Measurements from ENCODE around the gene TMEM161A. TPM values are rescaled to one million over a fixed set of nuclear protein-coding genes. Genes with fewer than 3 reads are reported as not detected.

TMEM161A gene
- total and polyA plus RNA-seq, 2 of the 13 experiments (the other 11 are each of a cell fraction or from before 2014, with no cell fraction given), result 25.9 to 31.4 TPM

DNA sequence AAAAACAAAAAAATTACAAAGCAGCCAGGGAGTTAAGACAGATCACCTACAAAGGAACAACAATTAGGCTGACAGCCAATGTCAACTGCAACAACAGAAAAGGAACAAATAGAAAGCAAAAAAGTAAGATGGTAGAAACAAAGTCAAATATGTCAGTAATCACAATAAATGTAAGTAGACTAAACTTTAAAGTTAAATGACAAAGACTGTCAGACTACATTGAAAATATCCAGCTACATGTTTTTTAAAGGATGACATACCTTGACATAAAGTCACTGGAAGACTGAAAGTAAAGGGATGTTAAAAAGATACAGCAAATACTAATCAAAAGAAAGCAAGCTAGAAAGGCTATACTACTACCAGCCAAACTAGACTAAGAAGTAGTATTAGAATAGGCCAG, 14.9 kb downstream of the TMEM161A start:
- H3K9me3 ChIP-seq (ENCODE audit: low read length), result no peaks in the 10 kb centered on the region
- no peak for TF ChIP-seq ZSCAN20 (CRISPR knock-in tag; IDR thresholded peaks at IDR 0.05; ENCODE audit: borderline replicate concordance)
- TF ChIP-seq, protein P1, sequence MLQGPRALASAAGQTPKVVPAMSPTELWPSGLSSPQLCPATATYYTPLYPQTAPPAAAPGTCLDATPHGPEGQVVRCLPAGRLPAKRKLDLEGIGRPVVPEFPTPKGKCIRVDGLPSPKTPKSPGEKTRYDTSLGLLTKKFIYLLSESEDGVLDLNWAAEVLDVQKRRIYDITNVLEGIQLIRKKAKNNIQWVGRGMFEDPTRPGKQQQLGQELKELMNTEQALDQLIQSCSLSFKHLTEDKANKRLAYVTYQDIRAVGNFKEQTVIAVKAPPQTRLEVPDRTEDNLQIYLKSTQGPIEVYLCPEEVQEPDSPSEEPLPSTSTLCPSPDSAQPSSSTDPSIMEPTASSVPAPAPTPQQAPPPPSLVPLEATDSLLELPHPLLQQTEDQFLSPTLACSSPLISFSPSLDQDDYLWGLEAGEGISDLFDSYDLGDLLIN (CRISPR knock-in tag; IDR thresholded peaks at IDR 0.05; ENCODE audit: borderline replicate concordance), result no peak
- no peak for TF ChIP-seq CENPX (CRISPR knock-in tag; IDR thresholded peaks at IDR 0.05)
- TF ChIP-seq FOXJ3 (CRISPR knock-in tag; IDR thresholded peaks at IDR 0.05; ENCODE audit: borderline replicate concordance), result no peak
- TF ChIP-seq, protein P2, sequence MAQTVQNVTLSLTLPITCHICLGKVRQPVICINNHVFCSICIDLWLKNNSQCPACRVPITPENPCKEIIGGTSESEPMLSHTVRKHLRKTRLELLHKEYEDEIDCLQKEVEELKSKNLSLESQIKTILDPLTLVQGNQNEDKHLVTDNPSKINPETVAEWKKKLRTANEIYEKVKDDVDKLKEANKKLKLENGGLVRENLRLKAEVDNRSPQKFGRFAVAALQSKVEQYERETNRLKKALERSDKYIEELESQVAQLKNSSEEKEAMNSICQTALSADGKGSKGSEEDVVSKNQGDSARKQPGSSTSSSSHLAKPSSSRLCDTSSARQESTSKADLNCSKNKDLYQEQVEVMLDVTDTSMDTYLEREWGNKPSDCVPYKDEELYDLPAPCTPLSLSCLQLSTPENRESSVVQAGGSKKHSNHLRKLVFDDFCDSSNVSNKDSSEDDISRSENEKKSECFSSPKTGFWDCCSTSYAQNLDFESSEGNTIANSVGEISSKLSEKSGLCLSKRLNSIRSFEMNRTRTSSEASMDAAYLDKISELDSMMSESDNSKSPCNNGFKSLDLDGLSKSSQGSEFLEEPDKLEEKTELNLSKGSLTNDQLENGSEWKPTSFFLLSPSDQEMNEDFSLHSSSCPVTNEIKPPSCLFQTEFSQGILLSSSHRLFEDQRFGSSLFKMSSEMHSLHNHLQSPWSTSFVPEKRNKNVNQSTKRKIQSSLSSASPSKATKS (CRISPR knock-in tag; IDR thresholded peaks at IDR 0.05), result no peak
- TF ChIP-seq ZNF879 (CRISPR knock-in tag; IDR thresholded peaks at IDR 0.05), result no peak
- no peak for TF ChIP-seq ZNF546 (CRISPR knock-in tag; conservative IDR thresholded peaks at IDR 0.05)
- TF ChIP-seq ATAD3A (CRISPR knock-in tag; IDR thresholded peaks at IDR 0.05), result no peak
- no peak for TF ChIP-seq MBNL3 (CRISPR knock-in tag; conservative IDR thresholded peaks at IDR 0.05)
- no peak for TF ChIP-seq PHF5A (CRISPR knock-in tag; IDR thresholded peaks at IDR 0.05; ENCODE audit: low read depth, unreplicated experiment)
- TF ChIP-seq MEIS2 (CRISPR knock-in tag; IDR thresholded peaks at IDR 0.05), result no peak
- TF ChIP-seq AKAP8 (CRISPR knock-in tag; IDR thresholded peaks at IDR 0.05), result no peak
- no peak for TF ChIP-seq TEAD2 (CRISPR knock-in tag; IDR thresholded peaks at IDR 0.05)
- TF ChIP-seq, protein P3, sequence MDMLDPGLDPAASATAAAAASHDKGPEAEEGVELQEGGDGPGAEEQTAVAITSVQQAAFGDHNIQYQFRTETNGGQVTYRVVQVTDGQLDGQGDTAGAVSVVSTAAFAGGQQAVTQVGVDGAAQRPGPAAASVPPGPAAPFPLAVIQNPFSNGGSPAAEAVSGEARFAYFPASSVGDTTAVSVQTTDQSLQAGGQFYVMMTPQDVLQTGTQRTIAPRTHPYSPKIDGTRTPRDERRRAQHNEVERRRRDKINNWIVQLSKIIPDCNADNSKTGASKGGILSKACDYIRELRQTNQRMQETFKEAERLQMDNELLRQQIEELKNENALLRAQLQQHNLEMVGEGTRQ (IDR thresholded peaks at IDR 0.05; ENCODE audit: low read depth, low read length), result no peak
- TF ChIP-seq, protein P3 (CRISPR knock-in tag; IDR thresholded peaks at IDR 0.05; ENCODE audit: borderline replicate concordance), result no peak
- TF ChIP-seq HMG20A (CRISPR knock-in tag; IDR thresholded peaks at IDR 0.05; ENCODE audit: borderline replicate concordance), result no peak
- no peak for TF ChIP-seq ZNF234 (CRISPR knock-in tag; conservative IDR thresholded peaks at IDR 0.05)
- H3K27me3 ChIP-seq (ENCODE audit: control insufficient read depth in 1 of 2, insufficient read depth in 2 of 2, low read length in 2 of 2), result no peaks in the 10 kb centered on the region
- H4K20me1 ChIP-seq (ENCODE audit: insufficient read depth, low read length), result no peaks in the 10 kb centered on the region
- H2AFZ ChIP-seq (ENCODE audit: low read length), result no peak overlapping the region
- no peak overlapping the region for H3K4me2 ChIP-seq (ENCODE audit: low read depth, low read length)
- H3K27ac ChIP-seq (ENCODE audit: extremely low read length, insufficient read depth, low read length), result no peak overlapping the region
- POLR2A ChIA-PET, result no interaction called here
- H3K9ac ChIP-seq (ENCODE audit: insufficient read depth, low read depth, low read length), result no peak overlapping the region
- ATAC-seq (no peak), DNase-seq (ENCODE audit: low spot score) (no peak), FAIRE-seq (no peak)
- in situ Hi-C loops (cut with HindIII; ENCODE audit: extremely low pct_ligation_motif_present, low pct_unique_long_range_greater_than_20kb), result no loop called here
- BruUV-seq (replicated peaks), result no TSS peak
- no peaks in the 10 kb centered on the region for H3K4me1 ChIP-seq (ENCODE audit: insufficient read depth, low read length)
- H3K4me3 ChIP-seq (replicated peaks in 1 of 3; ENCODE audit: insufficient read depth in 1 of 3, low read depth in 2 of 3, low read length in 3 of 3), result no peak overlapping the region
- no peaks in the 10 kb centered on the region for H3K79me2 ChIP-seq (ENCODE audit: insufficient read depth, low read length)
- CTCF ChIA-PET (ENCODE audit: low intra/inter-chr PET ratio, low total read pairs), result no interaction called here
- intact Hi-C loops (cut with micrococcal nuclease; ENCODE audit: unreplicated experiment), result no loop called here
- no peaks in the 10 kb centered on the region; a peak in 2 of 5 replicates for H3K36me3 ChIP-seq (replicated peaks in 1 of 2; ENCODE audit: control insufficient read depth in 1 of 2, insufficient read depth in 2 of 2, low read length in 2 of 2)
